GM12864 (cell line): ENCODE results near the gene PRKAB2.
"Not testable (repeated sequence)": the region's sequence is repeated elsewhere in the genome, so short reads cannot be mapped to it uniquely, and the experiment has no call there.

Experiments
- DNase-seq: peaks from one replicate; pipeline ENCODE4 v3.0.0-alpha.2; 2011; ENCODE audit warnings: low read depth
- H3K4me3 ChIP-seq: 2 replicates; pipeline ENCODE4 v1.5.1; 2011; ENCODE audit warnings: mild to moderate bottlenecking, low read depth, low read length, control low read depth
- CTCF ChIP-seq: IDR thresholded peaks from 2 replicates; pipeline ENCODE4 v1.5.1; 2011; ENCODE audit warnings: low read depth, mild to moderate bottlenecking, moderate library complexity, low read length, control low read depth, inconsistent platforms; ENCODE audit errors: missing control alignments

PRKAB2 gene

GRCh38 chr1:147110434-147110833, 61.8 kb downstream of the PRKAB2 start:
- no peak for TF ChIP-seq CTCF
- no peak overlapping the region for H3K4me3 ChIP-seq
- DNase-seq = no peak

GRCh38 chr1:147109762-147110161, 62.5 kb downstream of the PRKAB2 start:
- no peak overlapping the region for H3K4me3 ChIP-seq
- DNase-seq = no peak
- no peak for TF ChIP-seq CTCF

- no peak overlapping the region for H3K4me3 ChIP-seq
- no peak for DNase-seq
- TF ChIP-seq CTCF = no peak
Observed at GRCh38 chr1:147109041-147109440, 63.2 kb downstream of the PRKAB2 start.

GRCh38 chr1:147106407-147106881, 65.8 kb downstream of the PRKAB2 start:
- H3K4me3 ChIP-seq, DNase-seq: not testable (repeated sequence)

GRCh38 chr1:147105909-147106308, 66.4 kb downstream of the PRKAB2 start:
- no peak overlapping the region for H3K4me3 ChIP-seq
- TF ChIP-seq CTCF = no peak
- no peak for DNase-seq
